Measurements from ENCODE around the gene ALPP.
"Not testable (repeated sequence)": the region's sequence is repeated elsewhere in the genome, so short reads cannot be mapped to it uniquely, and the experiment has no call there.

ALPP gene

DNA sequence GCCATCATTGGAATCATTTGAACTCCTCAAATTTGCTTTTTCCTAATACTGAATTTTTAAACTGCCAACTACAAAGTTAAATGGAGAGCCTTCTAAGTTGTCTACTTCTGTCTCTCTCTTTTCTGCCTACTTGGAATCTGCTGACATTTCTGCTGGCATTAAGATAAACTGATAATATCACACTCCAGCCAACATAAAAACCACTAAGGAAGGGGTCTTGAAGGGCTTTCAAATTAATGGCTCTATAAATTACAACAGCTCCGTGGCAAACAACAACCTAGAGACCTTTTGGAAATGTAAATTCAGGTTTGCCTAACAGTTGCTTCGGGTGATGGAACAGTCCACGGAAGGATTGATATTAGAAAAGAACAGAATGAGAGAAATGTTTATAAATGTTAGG is 12.1 kb downstream of the ALPP start:
- TF ChIP-seq, protein P1, sequence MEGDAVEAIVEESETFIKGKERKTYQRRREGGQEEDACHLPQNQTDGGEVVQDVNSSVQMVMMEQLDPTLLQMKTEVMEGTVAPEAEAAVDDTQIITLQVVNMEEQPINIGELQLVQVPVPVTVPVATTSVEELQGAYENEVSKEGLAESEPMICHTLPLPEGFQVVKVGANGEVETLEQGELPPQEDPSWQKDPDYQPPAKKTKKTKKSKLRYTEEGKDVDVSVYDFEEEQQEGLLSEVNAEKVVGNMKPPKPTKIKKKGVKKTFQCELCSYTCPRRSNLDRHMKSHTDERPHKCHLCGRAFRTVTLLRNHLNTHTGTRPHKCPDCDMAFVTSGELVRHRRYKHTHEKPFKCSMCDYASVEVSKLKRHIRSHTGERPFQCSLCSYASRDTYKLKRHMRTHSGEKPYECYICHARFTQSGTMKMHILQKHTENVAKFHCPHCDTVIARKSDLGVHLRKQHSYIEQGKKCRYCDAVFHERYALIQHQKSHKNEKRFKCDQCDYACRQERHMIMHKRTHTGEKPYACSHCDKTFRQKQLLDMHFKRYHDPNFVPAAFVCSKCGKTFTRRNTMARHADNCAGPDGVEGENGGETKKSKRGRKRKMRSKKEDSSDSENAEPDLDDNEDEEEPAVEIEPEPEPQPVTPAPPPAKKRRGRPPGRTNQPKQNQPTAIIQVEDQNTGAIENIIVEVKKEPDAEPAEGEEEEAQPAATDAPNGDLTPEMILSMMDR (IDR thresholded peaks at IDR 0.05; ENCODE audit: borderline replicate concordance, insufficient read depth, low read depth, low read length), result no peak

DNA sequence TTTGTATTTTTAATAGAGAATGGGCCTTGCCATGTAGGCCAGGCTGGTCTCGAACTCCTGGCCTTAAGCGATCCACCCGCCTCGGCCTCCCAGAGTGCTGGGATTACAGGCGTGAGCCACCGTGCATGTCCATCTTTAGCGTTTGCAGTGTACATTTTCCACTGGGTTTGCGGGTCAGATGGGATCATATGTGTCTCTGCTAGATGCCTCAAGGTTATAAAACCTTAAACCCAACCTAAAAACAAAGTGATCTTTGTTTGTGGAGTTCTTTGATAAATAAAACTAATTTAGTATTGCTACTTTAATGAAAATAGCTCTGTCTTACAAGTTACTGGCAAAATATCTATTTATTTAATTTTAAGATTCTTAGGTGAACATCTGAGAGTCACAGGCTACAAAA is 15.0 kb downstream of the ALPP start:
- TF ChIP-seq, protein P1 (IDR thresholded peaks at IDR 0.05; ENCODE audit: borderline replicate concordance, insufficient read depth, low read depth, low read length), result no peak
- no peak overlapping the region for H3K4me3 ChIP-seq (ENCODE audit: low read depth, low read length)

More for the DNA sequence above, 12.1 kb downstream of the ALPP start:
- H3K4me3 ChIP-seq (ENCODE audit: low read depth, low read length), result no peak overlapping the region

DNA sequence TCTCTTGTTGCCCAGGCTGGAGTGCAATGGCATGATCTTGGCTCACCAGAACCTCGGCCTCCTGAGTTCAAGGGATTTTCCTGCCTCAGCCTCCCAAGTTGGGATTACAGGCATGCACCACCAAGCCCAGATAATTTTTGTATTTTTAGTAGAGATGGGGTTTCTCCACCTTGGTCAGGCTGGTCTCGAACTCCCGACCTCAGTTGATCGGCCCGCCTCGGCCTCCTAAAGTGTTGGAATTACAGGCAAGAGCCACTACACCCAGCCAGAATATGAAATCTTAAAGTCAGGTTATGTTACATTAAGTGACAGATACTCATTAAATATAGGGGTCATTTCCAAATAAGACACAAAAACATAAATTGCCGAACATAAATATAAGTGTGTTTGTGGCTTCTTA is 15.9 kb downstream of the ALPP start:
- H3K4me3 ChIP-seq (ENCODE audit: low read depth, low read length), result not testable (repeated sequence)

DNA sequence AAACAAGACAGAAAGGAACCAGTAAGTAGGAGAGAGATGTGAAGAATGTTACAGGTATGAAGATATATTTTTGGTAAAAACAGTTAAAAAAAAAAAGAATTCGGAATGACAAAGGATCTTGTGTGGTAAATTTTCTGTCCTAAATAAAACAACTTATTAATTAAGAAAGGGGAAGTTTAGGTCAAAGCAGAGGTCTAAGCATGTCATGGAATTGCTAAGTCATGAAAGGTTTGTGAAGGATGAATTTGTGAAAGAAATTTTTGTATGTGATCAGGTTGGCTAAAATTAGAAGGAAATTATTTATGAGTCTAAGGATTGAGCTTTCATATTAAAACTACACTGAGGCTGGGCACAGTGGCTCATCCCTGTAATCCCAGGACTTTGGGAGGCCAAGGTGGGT is 17.0 kb downstream of the ALPP start:
- TF ChIP-seq, protein P1 (IDR thresholded peaks at IDR 0.05; ENCODE audit: borderline replicate concordance, insufficient read depth, low read depth, low read length), result no peak
- H3K4me3 ChIP-seq (ENCODE audit: low read depth, low read length), result no peak overlapping the region

DNA sequence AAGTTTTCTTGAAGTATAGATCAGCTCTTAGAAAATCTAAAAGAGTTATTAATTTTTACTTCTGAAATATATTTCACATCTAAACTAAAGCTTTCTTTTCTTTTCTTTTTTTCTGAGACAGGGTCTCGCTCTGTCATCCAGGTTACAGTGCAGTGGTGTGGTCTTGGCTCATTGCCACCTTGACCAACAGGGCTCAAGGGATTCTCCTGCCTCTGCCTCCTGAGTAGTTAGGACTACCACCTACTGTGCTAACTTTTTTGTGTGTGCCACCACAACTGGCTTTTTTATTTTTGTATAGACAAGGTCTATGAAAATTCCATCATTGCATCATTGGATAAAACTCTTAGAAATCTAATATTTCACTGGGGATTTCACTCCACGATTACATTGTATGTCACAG is 18.1 kb downstream of the ALPP start:
- TF ChIP-seq, protein P1 (IDR thresholded peaks at IDR 0.05; ENCODE audit: borderline replicate concordance, insufficient read depth, low read depth, low read length), result no peak
- H3K4me3 ChIP-seq (ENCODE audit: low read depth, low read length), result no peak overlapping the region

DNA sequence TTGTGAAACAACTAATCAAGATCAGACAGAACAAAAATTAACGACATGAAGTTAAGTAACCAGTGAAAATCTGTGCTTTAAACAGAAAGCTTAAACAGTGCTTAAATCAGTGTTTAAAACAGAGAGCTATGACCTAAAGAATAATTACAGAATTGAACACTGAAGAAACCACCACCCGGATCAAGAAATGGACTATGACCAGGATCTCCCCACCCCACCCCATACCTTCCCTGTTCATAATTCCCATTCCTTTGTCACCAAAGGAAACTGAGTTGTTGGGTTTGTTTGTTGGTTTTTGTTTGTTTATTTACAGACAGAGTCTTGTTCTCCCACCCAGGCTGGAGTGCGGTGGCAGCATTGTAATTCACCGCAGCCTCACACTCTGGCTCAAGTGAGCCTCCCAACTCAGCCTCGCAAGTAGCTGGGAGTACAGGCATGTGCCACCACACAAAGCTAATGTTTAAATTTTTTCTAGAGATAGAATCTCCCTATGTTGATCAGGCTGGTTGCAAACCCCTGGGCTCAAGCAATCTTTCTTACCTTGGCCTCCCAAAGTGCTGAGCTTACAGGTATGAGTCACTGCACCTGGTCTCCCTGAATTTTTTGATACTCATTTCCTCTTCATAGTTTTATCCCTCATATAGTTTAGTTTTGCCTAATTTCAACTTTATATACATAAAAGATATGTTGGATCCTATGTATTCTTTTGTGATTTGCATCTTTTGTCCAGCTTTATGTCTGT is 19.9 kb downstream of the ALPP start:
- TF ChIP-seq, protein P1 (IDR thresholded peaks at IDR 0.05; ENCODE audit: borderline replicate concordance, insufficient read depth, low read depth, low read length), result no peak

DNA sequence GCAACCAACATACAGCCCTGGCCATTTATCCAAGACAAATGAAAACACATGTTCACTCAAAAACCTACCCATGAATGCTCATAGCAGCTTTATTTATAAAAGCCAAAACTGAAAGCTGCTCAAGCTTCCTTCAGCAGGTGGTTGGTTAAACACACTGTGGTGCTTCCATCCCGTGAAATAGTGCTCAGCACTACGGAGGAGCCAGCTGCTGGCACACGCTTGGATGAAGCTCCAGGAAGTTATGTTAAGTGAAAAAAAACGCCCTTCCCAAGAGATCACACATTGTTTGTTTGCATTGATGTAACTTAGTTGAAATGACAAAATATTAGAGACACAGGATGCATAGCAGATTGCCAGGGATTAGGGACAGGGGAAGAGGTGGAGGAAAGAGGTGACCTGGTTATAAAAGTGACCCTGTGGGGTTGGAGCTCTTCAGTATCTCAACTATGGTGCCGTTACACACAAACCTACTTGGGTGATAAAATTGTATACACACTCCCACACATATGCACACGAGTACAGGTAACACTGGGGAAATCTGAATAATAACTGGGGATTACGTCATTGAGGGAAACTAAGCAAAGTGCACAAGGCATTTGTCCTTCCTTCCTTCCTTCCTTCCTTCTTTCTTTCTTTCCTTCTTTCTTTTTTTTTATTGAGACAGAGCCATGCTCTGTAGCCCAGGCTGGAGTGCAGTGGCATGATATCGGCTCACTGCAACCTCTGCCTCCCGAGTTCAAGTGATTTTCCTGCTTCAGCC is 21.9 kb downstream of the ALPP start:
- TF ChIP-seq, protein P1 (IDR thresholded peaks at IDR 0.05; ENCODE audit: borderline replicate concordance, insufficient read depth, low read depth, low read length), result no peak
- no peak overlapping the region for H3K4me3 ChIP-seq (ENCODE audit: low read depth, low read length)

More for the DNA sequence above, 19.9 kb downstream of the ALPP start:
- H3K4me3 ChIP-seq (ENCODE audit: low read depth, low read length), result no peak overlapping the region

All from GM12875 (cell line).